Mesenchymal stem cell (in vitro differentiated cells and primary cell): ENCODE data around the gene GLT6D1.

ENCODE experiments used
- DNase-seq: peaks from one replicate; pipeline ENCODE4 v3.0.0-alpha.2; 2013
- H2AFZ ChIP-seq: one replicate; pipeline ENCODE4 v1.6.1; 2013; ENCODE audit warnings: low read depth, mild to moderate bottlenecking, control low read depth, inconsistent platforms, low read length, moderate library complexity
- H2AK5ac ChIP-seq: 2 replicates; pipeline ENCODE4 v1.6.1; 2013; ENCODE audit warnings: low read length, moderate library complexity, mild to moderate bottlenecking, inconsistent platforms; ENCODE audit not compliant: severe bottlenecking
- H2BK120ac ChIP-seq: one replicate; pipeline ENCODE4 v1.6.1; 2013; ENCODE audit warnings: low read depth, mild to moderate bottlenecking, inconsistent platforms, low read length, moderate library complexity
- H2BK12ac ChIP-seq, 2 experiments: one replicate each; pipeline ENCODE4 v1.6.1; 2013; ENCODE audit warnings: inconsistent platforms in 2 of 2, low read length in 2 of 2, mild to moderate bottlenecking in 2 of 2, moderate library complexity in 2 of 2, control low read depth in 1 of 2
- H2BK15ac ChIP-seq: one replicate; pipeline ENCODE4 v1.6.1; 2013; ENCODE audit warnings: mild to moderate bottlenecking, low read depth, inconsistent platforms; ENCODE audit not compliant: poor library complexity, severe bottlenecking
- H2BK5ac ChIP-seq: 2 replicates; pipeline ENCODE4 v1.6.1; 2013; ENCODE audit warnings: low read depth, mild to moderate bottlenecking, low read length, control low read depth, inconsistent platforms; ENCODE audit not compliant: poor library complexity, severe bottlenecking
- H3K14ac ChIP-seq, 2 experiments: one replicate each; pipeline ENCODE4 v1.6.1; 2013; ENCODE audit warnings: inconsistent platforms in 2 of 2, low read length in 2 of 2, control low read depth in 1 of 2, mild to moderate bottlenecking in 1 of 2, moderate library complexity in 1 of 2
- H3K18ac ChIP-seq, 2 experiments: one replicate each; pipeline ENCODE4 v1.6.1; 2013; ENCODE audit warnings: inconsistent platforms in 2 of 2, low read length in 2 of 2, control low read depth in 1 of 2, low read depth in 1 of 2, mild to moderate bottlenecking in 1 of 2
- H3K23ac ChIP-seq, 2 experiments: one replicate each; pipeline ENCODE4 v1.6.1; 2013; ENCODE audit warnings: inconsistent platforms in 2 of 2, low read length in 2 of 2, mild to moderate bottlenecking in 2 of 2, moderate library complexity in 2 of 2, control low read depth in 1 of 2
- H3K27ac ChIP-seq: 2 replicates; pipeline ENCODE4 v1.5.1; 2013; ENCODE audit warnings: mild to moderate bottlenecking, moderate library complexity, low read length, control low read depth, inconsistent platforms; ENCODE audit not compliant: poor library complexity, severe bottlenecking
- H3K27me3 ChIP-seq, 2 experiments: 2 replicates each; pipeline versions ENCODE4 v1.6.1 to v1.7.0; 2013; ENCODE audit warnings: low read length in 2 of 2, mild to moderate bottlenecking in 2 of 2, moderate library complexity in 2 of 2, control low read depth in 1 of 2, inconsistent platforms in 1 of 2; ENCODE audit not compliant: control insufficient read depth in 1 of 2, insufficient read depth in 1 of 2
- H3K36me3 ChIP-seq, 2 experiments: 2 replicates each; pipeline versions ENCODE4 v1.6.1 to v1.7.0; 2013; ENCODE audit warnings: low read length in 2 of 2, control low read depth in 1 of 2, inconsistent platforms in 1 of 2, low read depth in 1 of 2, mild to moderate bottlenecking in 1 of 2; ENCODE audit not compliant: insufficient read depth in 2 of 2, control insufficient read depth in 1 of 2
- H3K4ac ChIP-seq, 2 experiments: one replicate each; pipeline ENCODE4 v1.6.1; 2013; ENCODE audit warnings: inconsistent platforms in 2 of 2, low read length in 2 of 2, mild to moderate bottlenecking in 2 of 2, moderate library complexity in 2 of 2, control low read depth in 1 of 2, low read depth in 1 of 2
- H3K4me1 ChIP-seq: 2 replicates; pipeline ENCODE4 v1.6.1; 2013; ENCODE audit warnings: low read depth, low read length, control low read depth; ENCODE audit not compliant: control insufficient read depth, insufficient read depth
- H3K4me2 ChIP-seq: 2 replicates; pipeline ENCODE4 v1.6.1; 2013; ENCODE audit warnings: low read length, mild to moderate bottlenecking, inconsistent platforms; ENCODE audit not compliant: poor library complexity, severe bottlenecking
- H3K4me3 ChIP-seq, 2 experiments: 2 replicates each; pipeline versions ENCODE4 v1.5.1 to v1.7.0; 2013; ENCODE audit warnings: low read length in 2 of 2, mild to moderate bottlenecking in 2 of 2, control low read depth in 1 of 2, low read depth in 1 of 2; ENCODE audit not compliant: insufficient read depth in 1 of 2
- H3K79me1 ChIP-seq: replicated peaks from 2 replicates; pipeline ENCODE4 v1.6.1; 2013; ENCODE audit warnings: mild to moderate bottlenecking, control low read depth, low read length, inconsistent platforms; ENCODE audit not compliant: poor library complexity, severe bottlenecking
- H3K9ac ChIP-seq: 2 replicates; pipeline ENCODE4 v1.7.0; 2013; ENCODE audit warnings: mild to moderate bottlenecking, low read length, moderate library complexity
- H3K9me3 ChIP-seq: 2 replicates; pipeline ENCODE4 v1.7.0; 2013; ENCODE audit warnings: mild to moderate bottlenecking, low read length; ENCODE audit not compliant: control insufficient read depth
- H4K8ac ChIP-seq: one replicate; pipeline ENCODE4 v1.6.1; 2013; ENCODE audit warnings: inconsistent platforms, mild to moderate bottlenecking, low read length, moderate library complexity
- H4K91ac ChIP-seq: one replicate; pipeline ENCODE4 v1.6.1; 2013; ENCODE audit warnings: mild to moderate bottlenecking, low read length, inconsistent platforms
- WGBS: methylation state at CpG from one replicate; pipeline ENCODE4 v1.1.7; 2013; ENCODE audit warnings: mixed read lengths; 5-methylcytosine and 5-hydroxymethylcytosine counted together

GLT6D1 gene

DNA sequence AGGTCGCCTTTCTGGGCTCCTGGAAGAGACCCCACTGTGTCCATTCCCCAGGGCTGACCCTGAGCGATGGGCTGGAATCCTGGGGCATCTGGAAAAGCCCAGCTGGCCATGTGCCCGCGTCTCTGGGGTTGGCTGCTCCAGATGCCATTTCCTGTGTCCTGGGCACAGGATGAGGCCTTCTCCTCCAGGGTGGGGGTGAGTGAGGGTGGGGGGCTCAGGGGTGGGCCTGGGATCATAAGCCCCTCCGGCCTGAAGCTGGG lies 47.1 kb downstream of the GLT6D1 start:
- Histone ChIP-seq H4K8ac (no peak overlapping the region), H3K18ac (no peak overlapping the region), H2AFZ (no peak overlapping the region), H2BK5ac (no peak overlapping the region), H3K27ac (no peak overlapping the region), H3K9ac (no peak overlapping the region), H2BK120ac (no peak overlapping the region), H3K4me3 (no peak overlapping the region), H3K4me2 (no peak overlapping the region), H2AK5ac (no peak overlapping the region), H3K79me1 (no peaks in the 10 kb centered on the region), H3K27me3 (peaks cover 0 to 34% of the 10 kb centered on the region in 2 experiments), H3K9me3 (no peaks in the 10 kb centered on the region), H3K4ac (no peak overlapping the region), H2BK12ac (no peak overlapping the region), H2BK15ac (no peak overlapping the region), H3K36me3 (no peaks in the 10 kb centered on the region), H3K4me1 (no peaks in the 10 kb centered on the region), H3K23ac (no peak overlapping the region), H4K91ac (no peak overlapping the region), H3K14ac (no peak overlapping the region)
- no peak for DNase-seq
- WGBS = 82% methylated on average over 5 of the region's 5 CpGs

DNA sequence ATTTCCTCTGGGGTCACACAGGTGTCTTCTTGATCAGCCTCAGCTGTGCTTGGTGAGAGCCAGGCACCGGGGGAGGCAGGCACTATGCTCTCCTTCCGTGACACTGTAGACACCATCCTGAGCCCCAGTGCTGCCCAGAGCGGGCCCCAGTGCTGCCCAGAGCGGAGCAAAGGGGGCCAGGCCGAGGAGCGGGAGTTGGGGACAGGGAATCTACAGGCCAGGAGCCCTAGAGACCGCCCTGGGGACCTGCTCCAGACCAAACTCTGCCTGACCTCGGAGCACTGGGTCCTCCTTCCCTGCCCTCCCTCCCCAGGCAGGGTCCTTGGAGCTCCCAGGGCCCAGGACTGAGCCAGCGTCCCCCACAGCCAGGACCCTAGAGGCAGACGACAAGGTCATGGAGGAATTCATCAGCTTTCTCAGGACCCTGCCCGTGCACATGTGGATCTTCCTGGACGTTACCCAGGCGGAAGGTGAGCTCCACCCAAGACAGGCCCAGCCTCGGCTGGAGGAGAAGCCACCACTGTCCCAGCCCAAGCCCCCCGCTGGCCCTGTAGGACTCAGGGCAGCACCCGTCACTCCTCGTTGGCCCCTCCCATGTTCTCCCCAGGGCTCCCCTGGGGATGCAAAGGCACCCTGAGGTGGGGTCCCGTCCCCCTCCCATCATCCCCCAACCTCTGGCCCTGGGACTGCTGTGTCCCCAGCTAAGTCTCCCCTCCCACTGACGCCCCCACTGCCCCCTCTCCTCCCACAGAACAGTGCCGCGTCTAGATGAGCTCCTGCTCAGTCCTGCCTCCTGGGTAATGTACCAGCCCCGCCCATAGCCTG lies 47.6 kb downstream of the GLT6D1 start:
- H3K4me1 ChIP-seq = no peaks in the 10 kb centered on the region
- H3K23ac ChIP-seq = no peak overlapping the region
- no peak overlapping the region for H4K8ac ChIP-seq
- no peak overlapping the region for H3K27ac ChIP-seq
- H3K4me2 ChIP-seq = no peak overlapping the region
- H3K4ac ChIP-seq = no peak overlapping the region
- H3K14ac ChIP-seq = no peak overlapping the region
- H2BK15ac ChIP-seq = no peak overlapping the region
- peaks cover 0 to 30% of the 10 kb centered on the region in 2 experiments for H3K27me3 ChIP-seq
- 84% methylated on average over 22 of the region's 22 CpGs for WGBS
- DNase-seq = no peak
- no peak overlapping the region for H2BK12ac ChIP-seq
- H2BK5ac ChIP-seq = no peak overlapping the region
- H3K18ac ChIP-seq = no peak overlapping the region
- H3K36me3 ChIP-seq = no peaks in the 10 kb centered on the region
- H4K91ac ChIP-seq = no peak overlapping the region
- H3K79me1 ChIP-seq = no peaks in the 10 kb centered on the region
- H2BK120ac ChIP-seq = no peak overlapping the region
- H2AFZ ChIP-seq = no peak overlapping the region
- no peak overlapping the region for H3K9ac ChIP-seq
- no peaks in the 10 kb centered on the region for H3K9me3 ChIP-seq
- no peak overlapping the region for H3K4me3 ChIP-seq
- no peak overlapping the region for H2AK5ac ChIP-seq

DNA sequence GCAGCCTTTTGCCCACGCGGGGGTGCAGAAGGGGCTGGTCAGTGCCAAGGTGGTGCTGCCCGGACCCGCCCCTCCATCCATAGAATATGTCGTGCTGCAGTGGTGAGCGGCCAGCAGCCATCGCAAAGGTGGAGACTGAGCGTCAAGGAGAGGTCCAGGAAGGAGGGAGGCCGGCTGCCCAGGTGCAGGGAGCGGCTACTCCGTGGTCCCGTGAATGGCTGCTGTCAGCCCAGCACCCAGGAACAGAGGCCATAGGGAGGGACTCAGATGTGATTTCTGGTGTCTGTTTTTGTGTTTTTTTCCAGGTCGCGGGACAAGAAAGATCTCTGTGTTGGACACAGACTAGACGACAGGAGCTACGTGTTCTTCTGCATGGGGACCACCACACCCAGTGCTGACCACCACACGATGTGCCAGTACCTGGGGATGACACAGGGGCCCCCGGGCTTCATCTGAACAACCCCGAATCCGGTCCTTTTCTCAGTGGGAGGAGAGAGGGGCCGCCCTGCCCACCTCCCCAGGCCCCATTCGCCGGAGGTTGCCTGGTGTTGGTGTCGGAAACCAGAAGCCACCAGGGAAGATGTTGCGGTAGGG lies 48.8 kb downstream of the GLT6D1 start:
- 86% methylated on average over 25 of the region's 25 CpGs for WGBS

DNA sequence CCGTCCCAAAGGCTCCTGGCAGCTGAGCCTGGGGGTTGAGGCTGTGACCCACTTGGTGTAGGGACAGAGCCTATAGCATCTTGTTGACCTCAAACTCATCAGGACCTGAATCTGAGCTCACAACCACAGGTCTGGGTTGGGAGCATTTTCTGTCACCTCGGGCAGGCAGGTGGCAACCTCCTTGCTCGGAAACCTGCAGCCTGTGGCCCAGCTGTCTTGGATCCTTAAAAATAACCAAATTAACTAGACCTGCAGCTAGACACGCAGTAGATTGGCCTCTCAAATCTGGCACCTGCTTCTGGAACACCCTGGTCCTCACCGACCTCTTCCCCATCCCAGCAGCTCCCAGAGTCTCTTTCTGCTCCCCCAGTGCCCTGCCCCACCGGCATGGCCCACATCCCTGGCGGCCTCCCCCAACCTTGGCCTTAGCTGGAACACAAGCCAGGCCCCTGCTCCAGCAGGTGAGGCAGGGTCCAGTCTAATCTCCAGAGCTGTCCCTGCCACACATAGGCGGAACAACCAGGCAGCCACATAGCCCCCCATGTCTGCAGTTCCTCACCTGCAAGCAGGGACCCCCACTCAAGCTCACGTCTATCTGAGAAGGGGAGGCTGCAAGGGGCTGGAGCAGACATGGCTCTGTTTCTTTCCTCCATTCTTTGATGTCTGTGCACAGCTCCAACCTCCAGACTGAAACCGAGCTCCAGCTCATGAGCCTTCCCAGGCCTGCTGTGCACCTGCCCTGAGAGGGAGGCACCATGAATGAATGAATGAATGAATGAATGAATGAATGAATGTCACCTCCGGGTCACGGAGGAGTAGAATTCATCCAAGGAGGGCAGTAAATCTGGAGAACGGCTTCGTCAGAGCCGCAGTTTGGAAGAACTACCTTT lies 49.5 kb downstream of the GLT6D1 start:
- Histone ChIP-seq H3K9ac (no peak overlapping the region), H3K36me3 (no peaks in the 10 kb centered on the region), H3K27ac (no peak overlapping the region), H3K79me1 (no peaks in the 10 kb centered on the region), H3K9me3 (no peaks in the 10 kb centered on the region), H2AK5ac (no peak overlapping the region), H2BK5ac (no peak overlapping the region), H4K91ac (no peak overlapping the region), H3K4me1 (no peaks in the 10 kb centered on the region), H2BK15ac (no peak overlapping the region), H3K4me3 (no peak overlapping the region), H3K23ac (no peak overlapping the region), H2BK120ac (no peak overlapping the region), H2BK12ac (no peak overlapping the region), H3K18ac (no peak overlapping the region), H3K4ac (no peak overlapping the region), H4K8ac (no peak overlapping the region), H3K27me3 (peaks cover 0 to 22% of the 10 kb centered on the region in 2 experiments), H3K14ac (no peak overlapping the region), H2AFZ (no peak overlapping the region), H3K4me2 (no peak overlapping the region)
- 81% methylated on average over 15 of the region's 15 CpGs for WGBS
- DNase-seq = no peak

More for the DNA sequence above, 48.8 kb downstream of the GLT6D1 start:
- Histone ChIP-seq H3K27me3 (peaks cover 0 to 29% of the 10 kb centered on the region in 2 experiments), H3K14ac (no peak overlapping the region), H3K4me2 (no peak overlapping the region), H3K79me1 (no peaks in the 10 kb centered on the region), H3K27ac (no peak overlapping the region), H2BK5ac (no peak overlapping the region), H2BK12ac (no peak overlapping the region), H3K9ac (no peak overlapping the region), H3K36me3 (no peaks in the 10 kb centered on the region), H3K4me3 (no peak overlapping the region), H3K4ac (no peak overlapping the region), H2AFZ (no peak overlapping the region), H2AK5ac (no peak overlapping the region), H3K9me3 (no peaks in the 10 kb centered on the region), H3K23ac (no peak overlapping the region), H4K8ac (no peak overlapping the region), H3K4me1 (no peaks in the 10 kb centered on the region), H2BK15ac (no peak overlapping the region), H3K18ac (no peak overlapping the region), H4K91ac (no peak overlapping the region), H2BK120ac (no peak overlapping the region)
- no peak for DNase-seq
